ENCODE data around the gene ESD.

GRCh38 chr13:46845146-46845545 is 48.2 kb upstream of the ESD start:
- no peak for TF ChIP-seq CTCF (IDR thresholded peaks at IDR 0.05; ENCODE audit: low read depth, low read length)
- no peak for TF ChIP-seq POLR2A (IDR thresholded peaks at IDR 0.05; ENCODE audit: extremely low read depth, insufficient read length)
- TF ChIP-seq MAX (IDR thresholded peaks at IDR 0.05; ENCODE audit: low read depth, low read length): no peak
- TF ChIP-seq MYC (IDR thresholded peaks at IDR 0.05; ENCODE audit: low read depth, low read length): no peak
